NCI-H2029 (cell line): ENCODE measurements around the gene AK8.

Experiments used
- DNase-seq: peaks from one replicate; lab custom pipeline; 2025; lab: John Stamatoyannopoulos, UW

The AK8 gene

GRCh38 chr9:132887181-132888120, 9.4 kb upstream of the AK8 start:
- DNase-seq: no peak

DNA sequence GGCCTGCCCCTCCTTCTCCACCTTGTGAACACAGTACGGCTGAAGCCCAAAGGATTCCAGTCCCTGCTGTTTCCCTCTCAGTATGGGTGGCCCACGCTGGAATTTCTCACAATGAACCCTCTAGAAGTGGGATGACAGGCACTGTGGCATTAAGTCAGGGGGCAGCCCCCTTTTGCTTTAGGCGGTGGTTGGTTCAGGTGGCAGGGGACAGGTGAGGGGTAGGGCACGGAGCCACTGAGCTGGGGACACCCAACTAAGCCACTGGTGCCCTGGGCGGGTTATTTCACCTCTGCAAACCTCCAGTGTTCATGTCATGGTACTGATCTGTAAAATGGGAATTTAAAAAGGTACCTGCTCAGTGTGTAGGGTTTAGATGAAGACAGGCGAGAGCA, 8.2 kb upstream of the AK8 start:
- no peak for DNase-seq

- DNase-seq: no peak
These were observed 7.7 kb upstream of the AK8 start for GRCh38 chr9:132885720-132886333.

DNA sequence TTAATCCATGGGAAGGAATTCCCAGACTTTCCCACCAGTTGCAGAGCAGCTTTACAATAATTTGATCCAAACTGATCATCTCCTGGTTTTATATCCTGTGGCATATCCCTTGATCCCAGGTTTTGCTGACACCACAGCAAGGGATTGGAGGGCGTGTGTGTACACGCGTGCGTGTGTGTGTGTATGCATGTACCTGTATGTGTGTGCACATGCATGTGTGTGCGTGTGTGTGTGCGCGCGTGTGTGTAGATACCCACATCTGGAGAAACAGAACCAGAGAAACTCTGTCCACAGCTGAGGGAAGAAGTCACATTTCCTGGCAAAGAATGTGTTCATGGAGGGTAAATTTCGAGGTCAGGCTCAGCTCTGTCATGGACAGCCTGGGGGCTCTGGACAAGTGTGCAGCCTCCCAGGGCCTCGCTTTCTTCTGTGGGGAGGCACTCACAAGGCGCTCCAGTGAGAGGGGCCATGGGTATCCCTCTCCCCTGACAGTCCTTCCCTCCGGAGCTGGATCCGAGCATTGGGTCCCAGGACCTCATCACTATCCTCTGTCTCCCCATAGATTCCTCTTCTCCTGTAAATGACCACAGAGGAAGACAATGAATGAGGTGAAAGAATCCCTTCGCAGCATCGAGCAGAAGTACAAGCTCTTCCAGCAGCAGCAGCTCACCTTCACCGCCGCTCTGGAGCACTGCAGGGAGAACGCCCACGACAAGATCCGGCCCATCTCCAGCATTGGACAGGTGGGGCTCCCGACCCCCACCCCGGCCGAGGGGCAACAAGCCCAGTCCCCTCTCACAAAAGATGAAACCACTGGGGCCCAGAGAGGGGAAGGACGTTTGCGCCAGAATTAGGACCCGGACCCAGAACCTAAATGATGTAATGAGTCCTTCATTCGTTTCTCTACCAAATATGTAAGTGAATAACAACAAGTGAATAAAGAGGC, 5.5 kb upstream of the AK8 start:
- no peak for DNase-seq

DNA sequence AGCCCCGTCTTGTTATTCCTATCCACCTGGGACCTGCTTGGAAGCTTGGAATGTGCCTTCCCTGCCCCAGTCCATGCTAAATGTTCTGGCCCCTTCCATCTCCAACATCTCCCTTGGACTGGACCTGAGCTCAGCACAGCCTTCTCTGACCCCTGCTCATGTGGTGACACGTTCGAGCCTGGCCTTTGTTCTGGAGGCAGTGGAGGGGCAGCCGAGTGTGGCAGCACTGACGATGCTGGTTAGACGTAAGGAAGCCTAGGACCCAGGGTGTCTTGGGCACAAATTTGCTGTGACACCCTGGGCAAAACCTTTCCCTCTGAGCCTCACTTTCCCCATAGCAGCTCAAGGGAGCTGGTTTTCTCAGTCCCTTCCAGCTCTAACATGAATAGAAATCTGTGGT, 4.5 kb upstream of the AK8 start:
- DNase-seq: no peak

- DNase-seq: no peak
These were observed 3.7 kb upstream of the AK8 start for GRCh38 chr9:132881826-132882225.

- DNase-seq: no peak
These were observed 2.2 kb upstream of the AK8 start for GRCh38 chr9:132880324-132880661.

DNA sequence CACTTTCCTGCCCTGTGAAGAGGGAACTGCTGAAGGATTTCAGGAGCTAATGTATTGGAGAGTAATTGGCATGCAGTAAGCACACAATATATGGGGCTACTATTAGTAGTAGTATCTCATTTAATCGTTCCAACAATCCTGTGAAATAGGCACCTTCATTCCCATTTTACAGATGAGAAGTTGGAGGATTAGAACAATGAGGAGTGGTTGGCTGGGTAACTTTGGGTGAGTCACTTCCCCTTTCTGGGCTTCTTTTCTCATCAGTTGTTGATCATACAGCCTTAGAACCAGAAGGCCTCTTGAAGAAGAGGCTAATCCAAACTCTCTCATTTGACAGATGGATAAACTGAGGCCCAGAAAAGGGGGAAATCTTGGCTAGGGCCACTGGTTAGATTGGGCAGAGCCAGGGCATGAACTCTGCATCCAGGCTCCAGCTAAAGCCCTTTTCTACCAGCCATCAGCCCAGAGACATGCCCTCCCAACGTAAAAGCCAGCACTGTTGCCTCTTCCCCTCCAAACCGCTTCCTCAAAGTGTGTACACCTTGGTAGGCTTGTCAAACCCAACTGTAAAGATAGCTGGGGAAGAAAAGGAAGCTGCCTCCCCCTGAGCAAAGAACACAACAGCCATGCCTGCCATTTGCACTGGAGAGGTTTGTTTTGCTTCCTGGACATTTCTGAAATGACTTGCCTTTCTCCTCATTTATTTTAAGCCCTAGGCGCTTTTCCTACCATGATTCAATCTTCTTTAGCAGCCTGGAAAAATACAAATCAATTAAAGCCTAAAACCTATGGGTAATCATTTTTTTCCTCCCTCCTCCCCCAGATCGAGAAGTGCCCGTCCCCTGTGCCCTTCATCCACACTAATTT, 1.6 kb upstream of the AK8 start:
- no peak for DNase-seq

DNA sequence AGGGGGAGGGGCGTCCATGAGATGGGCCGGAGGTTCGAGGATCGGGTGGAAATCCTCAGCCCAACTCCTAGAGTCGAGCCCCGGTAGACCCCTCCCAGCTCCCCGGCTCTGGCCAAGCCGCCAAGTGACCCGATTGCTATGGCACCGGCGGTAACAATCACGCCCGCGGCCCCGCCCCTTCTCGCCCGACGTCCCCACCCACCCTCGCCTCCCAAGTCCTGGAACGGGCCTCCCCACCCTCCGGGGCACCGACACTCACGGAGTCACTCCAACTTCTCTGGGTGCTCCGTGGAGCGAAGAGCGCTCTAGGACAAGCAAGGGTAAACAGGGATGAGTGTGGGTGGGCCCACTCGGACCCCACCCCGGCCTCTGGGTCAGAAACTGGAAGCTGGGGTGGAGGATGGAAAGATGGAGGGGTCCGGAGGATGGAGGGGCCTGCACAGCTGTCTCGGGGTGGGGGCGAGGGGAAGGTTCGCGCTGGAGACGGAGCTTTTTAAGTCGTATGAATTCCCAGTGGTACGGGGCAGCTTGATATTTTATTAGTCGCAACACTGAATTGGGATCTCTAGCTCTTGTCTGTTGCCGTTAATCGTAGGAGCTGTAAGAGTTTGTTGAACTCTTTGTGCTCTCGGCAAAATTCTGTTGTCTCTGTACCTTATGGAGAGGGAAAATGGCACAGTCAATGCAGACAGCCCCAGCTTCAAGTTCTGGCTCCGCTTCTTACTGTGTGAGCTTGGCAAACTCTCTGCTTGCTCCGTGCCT, 792 bp upstream of the AK8 start, which contains the start of gene SPACA9:
TSS of gene SPACA9 (plus strand) at position 204 of the 762 bp plus-strand sequence. CDS start 5,050 bp downstream, outside the sequence.
- no peak for DNase-seq

GRCh38 chr9:132877458-132877823, 643 bp downstream of the AK8 start:
- DNase-seq: no peak

DNA sequence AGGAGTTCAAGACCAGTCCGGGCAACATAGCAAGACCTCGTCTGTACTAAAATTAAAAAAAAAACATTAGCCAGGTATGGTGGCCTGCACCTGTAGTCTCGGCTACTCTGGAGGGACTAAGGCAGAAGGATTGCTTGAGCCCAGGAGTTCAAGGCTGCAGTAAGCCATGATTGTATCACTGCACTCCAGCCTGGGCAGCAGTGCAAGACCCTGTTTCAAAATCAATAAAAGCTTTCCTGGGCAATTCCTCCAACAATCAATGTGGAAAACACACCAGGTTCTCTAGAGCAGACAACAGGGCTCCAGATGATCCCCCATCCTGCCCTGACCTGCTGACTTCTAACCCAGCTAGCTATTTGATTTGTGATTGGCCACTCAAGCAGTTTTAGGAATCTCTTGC, 1.2 kb downstream of the AK8 start:
- DNase-seq: no peak

GRCh38 chr9:132875159-132875558, 2.9 kb downstream of the AK8 start:
- DNase-seq: no peak

- DNase-seq: no peak
These were observed 4.7 kb downstream of the AK8 start for GRCh38 chr9:132873403-132873802.

DNA sequence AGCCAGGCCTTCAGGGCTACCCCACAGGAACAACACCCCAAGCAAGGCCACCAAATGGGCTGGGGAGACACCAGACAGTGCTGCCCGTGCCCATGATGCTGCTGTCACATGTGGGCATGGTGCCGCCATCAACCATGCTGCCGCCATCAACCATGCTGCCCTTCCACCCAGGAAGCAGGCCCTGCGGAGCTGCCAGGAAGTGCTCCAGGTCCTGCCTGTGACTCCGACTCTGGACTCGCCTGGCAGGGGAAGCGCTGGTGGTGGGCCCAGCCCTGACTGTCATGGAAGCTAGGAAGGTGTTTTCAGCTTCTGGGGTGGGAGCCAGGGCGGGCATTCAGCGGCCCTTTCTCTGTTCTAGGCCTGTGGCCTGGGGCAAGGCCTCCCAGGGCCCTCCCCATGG, 8.8 kb downstream of the AK8 start:
- no peak for DNase-seq

GRCh38 chr9:132866898-132867297, 11.2 kb downstream of the AK8 start:
- DNase-seq: no peak

- no peak for DNase-seq
These were observed 13.4 kb downstream of the AK8 start for GRCh38 chr9:132864691-132865090.

DNA sequence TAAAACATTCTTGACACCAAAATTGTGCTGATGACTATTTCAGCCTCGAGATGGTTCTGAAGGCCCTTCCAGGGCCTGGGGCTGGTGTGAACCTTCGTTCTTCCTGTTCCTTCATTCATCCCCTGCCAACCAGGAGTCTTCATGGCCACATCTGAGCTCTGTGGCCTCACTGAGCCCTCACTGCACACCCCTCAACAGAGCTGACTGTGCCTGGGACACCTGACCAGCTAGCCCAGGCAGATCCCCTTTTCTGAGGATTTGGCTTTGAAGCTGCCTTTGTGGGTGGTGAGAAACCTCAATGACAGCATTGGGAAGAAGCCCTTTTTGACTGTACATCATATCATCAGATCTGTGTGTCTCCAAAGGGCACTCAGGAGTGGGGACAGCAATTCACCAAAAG, 13.8 kb downstream of the AK8 start:
- DNase-seq: no peak

DNA sequence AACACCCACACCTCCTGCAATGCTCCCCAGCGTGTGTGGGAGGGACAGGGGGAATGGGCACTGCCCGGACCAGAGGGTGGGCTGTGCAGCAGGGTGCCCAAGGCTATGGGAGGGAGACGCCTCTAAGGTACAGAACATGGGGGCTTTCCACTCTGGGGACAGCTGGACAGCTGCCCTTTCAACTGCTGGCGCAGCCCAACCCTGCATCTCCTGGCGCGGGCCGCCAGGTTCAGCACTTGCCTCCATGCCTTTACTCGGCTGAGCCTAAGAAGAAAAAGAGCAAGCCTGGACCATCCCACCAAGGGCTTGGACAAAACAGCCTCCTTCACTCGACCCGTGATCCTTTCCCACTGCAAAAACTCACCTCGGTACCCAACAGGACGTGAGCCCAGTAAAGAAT, 15.0 kb downstream of the AK8 start:
- no peak for DNase-seq

GRCh38 chr9:132862533-132862932, 15.6 kb downstream of the AK8 start:
- DNase-seq: no peak

- no peak for DNase-seq
These were observed 16.4 kb downstream of the AK8 start for GRCh38 chr9:132861666-132862065.

- DNase-seq: no peak
These were observed 19.3 kb downstream of the AK8 start for GRCh38 chr9:132858751-132859150.
